ENCODE results near the gene ADORA2A. TPM values are rescaled to one million over a fixed set of nuclear protein-coding genes. Genes with fewer than 3 reads are reported as not detected.
"Not testable (repeated sequence)": the region's sequence is repeated elsewhere in the genome, so short reads cannot be mapped to it uniquely, and the experiment has no call there.

Gene ADORA2A
- total and polyA plus RNA-seq, 4 donors, result 5.5 to 54.9 (median 22.8) TPM

GRCh38 chr22:24485170-24485569 is 57.8 kb downstream of the ADORA2A start:
- no peak overlapping the region for H3K4me3 ChIP-seq
- DNase-seq (no peak), ATAC-seq (ENCODE audit: insufficient read depth, low FRiP score) (no peak)
- H3K4me1 ChIP-seq (ENCODE audit: control insufficient read depth in 5 of 5, insufficient read depth in 5 of 5, low read length in 5 of 5), result peaks cover 0 to 4% (median 0%) of the 10 kb centered on the region in 5 donors
- no peak for TF ChIP-seq CTCF (IDR thresholded peaks at IDR 0.05; ENCODE audit: control extremely low read depth, extremely low read depth)
- H3K9me3 ChIP-seq (ENCODE audit: control insufficient read depth in 4 of 4, insufficient read depth in 3 of 4, low read length in 3 of 4), result no peaks in the 10 kb centered on the region
- no peak overlapping the region for H3K27ac ChIP-seq (ENCODE audit: low read depth in 1 of 2, low read length in 1 of 2)
- 93 to 96% methylated on average over 4 of the region's 4 CpGs for WGBS, 2 donors
- H3K36me3 ChIP-seq (ENCODE audit: control insufficient read depth in 4 of 4, insufficient read depth in 4 of 4, low read length in 4 of 4), result no peaks in the 10 kb centered on the region
- peak overlapping the region in 1 of 2 donors; percentile 18 for H3K9ac ChIP-seq (ENCODE audit: insufficient read depth in 1 of 2, low read length in 2 of 2)
- no peaks in the 10 kb centered on the region for H3K27me3 ChIP-seq (ENCODE audit: control insufficient read depth in 3 of 3, insufficient read depth in 3 of 3, low read length in 2 of 3)

GRCh38 chr22:24485608-24486007 is 58.2 kb downstream of the ADORA2A start:
- ATAC-seq (ENCODE audit: insufficient read depth, low FRiP score) (no peak), DNase-seq (peak in 1 of 3 donors; percentile 37)
- no peak overlapping the region for H3K9ac ChIP-seq (ENCODE audit: insufficient read depth in 1 of 2, low read length in 2 of 2)
- H3K27me3 ChIP-seq (ENCODE audit: control insufficient read depth in 3 of 3, insufficient read depth in 3 of 3, low read length in 2 of 3), result no peaks in the 10 kb centered on the region
- H3K4me3 ChIP-seq, result no peak overlapping the region
- H3K9me3 ChIP-seq (ENCODE audit: control insufficient read depth in 4 of 4, insufficient read depth in 3 of 4, low read length in 3 of 4), result no peaks in the 10 kb centered on the region
- peaks cover 0 to 4% (median 0%) of the 10 kb centered on the region in 5 donors for H3K4me1 ChIP-seq (ENCODE audit: control insufficient read depth in 5 of 5, insufficient read depth in 5 of 5, low read length in 5 of 5)
- 71 to 82% methylated on average over 3 of the region's 3 CpGs for WGBS, 2 donors
- no peak overlapping the region for H3K27ac ChIP-seq (ENCODE audit: low read depth in 1 of 2, low read length in 1 of 2)
- H3K36me3 ChIP-seq (ENCODE audit: control insufficient read depth in 4 of 4, insufficient read depth in 4 of 4, low read length in 4 of 4), result no peaks in the 10 kb centered on the region
- TF ChIP-seq CTCF (IDR thresholded peaks at IDR 0.05; ENCODE audit: control extremely low read depth, extremely low read depth), result no peak

DNA sequence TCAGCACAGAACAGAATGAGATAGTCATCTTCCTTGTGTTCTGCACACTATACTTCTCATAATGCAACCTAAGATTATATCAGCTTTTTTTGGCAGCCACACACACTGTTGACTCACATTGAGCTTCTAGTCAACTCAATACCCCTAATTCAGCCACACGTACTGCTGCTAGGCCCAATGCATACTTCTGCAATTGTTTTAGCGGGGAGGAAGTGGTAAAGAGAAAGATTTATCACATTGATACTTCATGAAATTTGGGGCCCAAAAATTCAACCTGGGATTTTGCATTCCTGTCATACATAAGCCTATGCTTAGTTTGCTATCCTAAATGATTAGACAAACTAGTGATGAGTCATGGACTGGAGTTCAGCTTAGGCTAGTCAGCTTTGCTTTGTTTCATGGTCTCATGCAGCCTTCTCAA is 59.1 kb downstream of the ADORA2A start:
- WGBS, 2 donors, result 29 to 78% methylated on average over 2 of the region's 2 CpGs
- ATAC-seq (ENCODE audit: insufficient read depth, low FRiP score) (no peak), DNase-seq (no peak)
- Histone ChIP-seq H3K4me3 (no peak overlapping the region), H3K27ac (ENCODE audit: low read depth in 1 of 2, low read length in 1 of 2) (no peak overlapping the region), H3K9ac (ENCODE audit: insufficient read depth in 1 of 2, low read length in 2 of 2) (no peak overlapping the region), H3K27me3 (ENCODE audit: control insufficient read depth in 3 of 3, insufficient read depth in 3 of 3, low read length in 2 of 3) (no peaks in the 10 kb centered on the region), H3K36me3 (ENCODE audit: control insufficient read depth in 4 of 4, insufficient read depth in 4 of 4, low read length in 4 of 4) (no peaks in the 10 kb centered on the region), H3K9me3 (ENCODE audit: control insufficient read depth in 4 of 4, insufficient read depth in 3 of 4, low read length in 3 of 4) (no peaks in the 10 kb centered on the region), H3K4me1 (ENCODE audit: control insufficient read depth in 5 of 5, insufficient read depth in 5 of 5, low read length in 5 of 5) (peaks cover 0 to 4% (median 0%) of the 10 kb centered on the region in 5 donors)
- TF ChIP-seq CTCF (IDR thresholded peaks at IDR 0.05; ENCODE audit: control extremely low read depth, extremely low read depth), result no peak

DNA sequence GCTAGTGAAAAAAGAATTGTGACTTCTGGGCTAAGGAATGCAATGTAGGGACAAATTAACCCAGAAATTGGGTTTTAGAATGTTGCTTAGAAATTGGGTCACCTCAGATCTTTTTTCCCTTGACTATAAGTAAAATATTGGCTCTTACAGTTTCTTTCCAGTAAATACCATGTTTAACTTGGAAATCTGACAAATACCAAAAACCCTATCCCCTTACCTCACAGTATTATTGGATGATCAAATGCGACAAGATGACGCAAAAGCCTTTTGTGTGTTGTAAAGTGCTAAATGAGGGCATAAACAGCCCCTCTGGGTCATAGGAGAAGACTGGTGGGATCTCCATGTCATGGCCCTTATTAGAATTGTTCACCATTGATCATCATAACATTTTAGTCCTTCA is 61.6 kb downstream of the ADORA2A start:
- peaks cover 0 to 6% (median 6%) of the 10 kb centered on the region in 3 donors for H3K27me3 ChIP-seq (ENCODE audit: control insufficient read depth in 3 of 3, insufficient read depth in 3 of 3, low read length in 2 of 3)
- no peak overlapping the region for H3K9ac ChIP-seq (ENCODE audit: insufficient read depth in 1 of 2, low read length in 2 of 2)
- H3K4me1 ChIP-seq (ENCODE audit: control insufficient read depth in 5 of 5, insufficient read depth in 5 of 5, low read length in 5 of 5), result peaks cover 0 to 2% (median 0%) of the 10 kb centered on the region in 5 donors
- no peak for TF ChIP-seq CTCF (IDR thresholded peaks at IDR 0.05; ENCODE audit: control extremely low read depth, extremely low read depth)
- WGBS, 2 donors, result 69 to 76% methylated on average over 2 of the region's 2 CpGs
- H3K9me3 ChIP-seq (ENCODE audit: control insufficient read depth in 4 of 4, insufficient read depth in 3 of 4, low read length in 3 of 4), result no peaks in the 10 kb centered on the region
- ATAC-seq (ENCODE audit: insufficient read depth, low FRiP score) (no peak), DNase-seq (no peak)
- H3K4me3 ChIP-seq, result no peak overlapping the region
- H3K36me3 ChIP-seq (ENCODE audit: control insufficient read depth in 4 of 4, insufficient read depth in 4 of 4, low read length in 4 of 4), result no peaks in the 10 kb centered on the region
- no peak overlapping the region for H3K27ac ChIP-seq (ENCODE audit: low read depth in 1 of 2, low read length in 1 of 2)

DNA sequence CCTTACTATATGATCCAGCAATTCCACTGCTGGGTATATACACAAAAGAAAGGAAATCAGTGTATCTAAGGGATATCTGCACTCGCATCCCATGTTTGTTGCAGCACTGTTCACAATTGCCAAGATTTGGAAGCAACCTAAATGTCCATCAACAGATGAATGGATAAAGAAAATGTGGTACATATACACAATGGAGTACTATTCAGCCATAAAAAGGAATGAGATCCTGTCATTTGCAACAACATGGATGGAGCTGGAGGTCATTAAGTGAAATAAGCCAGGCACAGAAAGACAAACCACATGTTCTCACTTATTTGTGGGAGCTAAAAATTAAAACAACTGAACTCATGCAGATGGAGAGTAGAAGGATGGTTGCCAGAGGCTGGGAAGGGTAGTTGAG is 62.0 kb downstream of the ADORA2A start:
- ATAC-seq (ENCODE audit: insufficient read depth, low FRiP score); H3K9me3 ChIP-seq (ENCODE audit: control insufficient read depth in 4 of 4, insufficient read depth in 3 of 4, low read length in 3 of 4); H3K4me1 ChIP-seq (ENCODE audit: control insufficient read depth in 5 of 5, insufficient read depth in 5 of 5, low read length in 5 of 5); H3K9ac ChIP-seq (ENCODE audit: insufficient read depth in 1 of 2, low read length in 2 of 2); H3K36me3 ChIP-seq (ENCODE audit: control insufficient read depth in 4 of 4, insufficient read depth in 4 of 4, low read length in 4 of 4); H3K27ac ChIP-seq (ENCODE audit: low read depth in 1 of 2, low read length in 1 of 2); DNase-seq; H3K4me3 ChIP-seq: not testable (repeated sequence)
- peaks cover 0 to 10% (median 10%) of the 10 kb centered on the region in 3 donors for H3K27me3 ChIP-seq (ENCODE audit: control insufficient read depth in 3 of 3, insufficient read depth in 3 of 3, low read length in 2 of 3)
- 97 to 100% methylated on average over 1 of the region's 1 CpG for WGBS, 2 donors
